Osteocyte (in vitro differentiated cells): ENCODE measurements around the gene PKDREJ. TPM values are rescaled to one million over a fixed set of nuclear protein-coding genes. Genes with fewer than 3 reads are reported as not detected.

Experiments
- DNase-seq: peaks from one replicate; pipeline ENCODE4 v3.0.0; 2021; ENCODE audit warnings: mixed read lengths; ENCODE audit not compliant: unreplicated experiment; ENCODE audit errors: extremely low spot score
- H3K27ac Mint-ChIP-seq: one replicate; pipeline ENCODE4 v1.8.0; 2021; ENCODE audit warnings: mild to moderate bottlenecking, mixed read lengths; ENCODE audit not compliant: unreplicated experiment
- H3K27me3 Mint-ChIP-seq: one replicate; pipeline ENCODE4 v1.8.0; 2021; ENCODE audit warnings: mixed read lengths; ENCODE audit not compliant: unreplicated experiment
- H3K36me3 Mint-ChIP-seq: one replicate; pipeline ENCODE4 v1.8.0; 2021; ENCODE audit warnings: mixed read lengths; ENCODE audit not compliant: unreplicated experiment
- H3K4me1 Mint-ChIP-seq: one replicate; pipeline ENCODE4 v1.8.0; 2021; ENCODE audit warnings: mixed read lengths; ENCODE audit not compliant: unreplicated experiment
- H3K4me3 Mint-ChIP-seq: one replicate; pipeline ENCODE4 v1.8.0; 2021; ENCODE audit warnings: mild to moderate bottlenecking, moderate library complexity, mixed read lengths; ENCODE audit not compliant: unreplicated experiment
- H3K9me3 Mint-ChIP-seq: one replicate; pipeline ENCODE4 v1.8.0; 2021; ENCODE audit warnings: mixed read lengths; ENCODE audit not compliant: unreplicated experiment
- total RNA-seq: library from RNA; stranded (reverse); gene quantifications from 2 replicates; pipeline ENCODE4 v1.2.1, GENCODE V29; 2021
- TF ChIP-seq, protein P1 (sequence below): fragments of 200-600 bp; sonication (generic); IDR thresholded peaks from 2 replicates; pipeline ENCODE4 v1.5.0; 2021; ENCODE audit warnings: antibody characterized with exemption, mild to moderate bottlenecking, moderate library complexity

The PKDREJ gene
- total RNA-seq, 1 donor from 2014 or later = not detected

DNA sequence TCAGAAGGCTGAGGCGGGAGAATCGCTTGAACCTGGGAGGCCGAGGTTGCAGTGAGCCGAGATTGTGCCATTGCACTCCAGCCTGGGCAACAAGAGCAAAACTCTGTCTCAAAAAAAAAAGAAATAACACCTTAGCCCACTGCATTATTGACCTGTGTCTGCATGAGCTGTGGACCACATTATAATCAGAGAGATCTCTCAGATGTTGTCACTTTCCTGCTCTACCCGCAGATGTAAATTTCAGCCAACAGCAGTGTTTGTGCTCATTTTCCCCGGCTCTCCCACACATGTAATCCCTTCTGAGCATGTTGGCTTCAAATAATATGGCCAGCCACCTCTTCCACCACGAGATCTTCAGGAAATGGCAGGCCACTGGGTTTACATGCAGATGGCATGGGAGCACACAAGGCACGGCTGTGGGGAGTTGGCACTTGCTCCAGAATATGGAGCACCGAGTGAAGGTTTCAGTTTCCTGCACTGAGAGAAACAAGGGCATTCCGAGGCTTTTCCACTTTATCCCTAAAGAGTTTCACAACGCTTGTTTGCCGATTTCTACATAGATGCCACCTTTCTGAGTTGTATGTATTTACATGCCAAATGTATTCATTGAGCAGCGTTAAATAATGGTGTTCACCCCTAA lies 32.8 kb downstream of the PKDREJ start:
- Mint-ChIP-seq H3K4me1 (peaks cover 16% of the 10 kb centered on the region), H3K27me3 (no peaks in the 10 kb centered on the region), H3K36me3 (peaks cover 10% of the 10 kb centered on the region), H3K4me3 (no peak overlapping the region), H3K27ac (no peak overlapping the region), H3K9me3 (no peaks in the 10 kb centered on the region)
- TF ChIP-seq, protein P1, sequence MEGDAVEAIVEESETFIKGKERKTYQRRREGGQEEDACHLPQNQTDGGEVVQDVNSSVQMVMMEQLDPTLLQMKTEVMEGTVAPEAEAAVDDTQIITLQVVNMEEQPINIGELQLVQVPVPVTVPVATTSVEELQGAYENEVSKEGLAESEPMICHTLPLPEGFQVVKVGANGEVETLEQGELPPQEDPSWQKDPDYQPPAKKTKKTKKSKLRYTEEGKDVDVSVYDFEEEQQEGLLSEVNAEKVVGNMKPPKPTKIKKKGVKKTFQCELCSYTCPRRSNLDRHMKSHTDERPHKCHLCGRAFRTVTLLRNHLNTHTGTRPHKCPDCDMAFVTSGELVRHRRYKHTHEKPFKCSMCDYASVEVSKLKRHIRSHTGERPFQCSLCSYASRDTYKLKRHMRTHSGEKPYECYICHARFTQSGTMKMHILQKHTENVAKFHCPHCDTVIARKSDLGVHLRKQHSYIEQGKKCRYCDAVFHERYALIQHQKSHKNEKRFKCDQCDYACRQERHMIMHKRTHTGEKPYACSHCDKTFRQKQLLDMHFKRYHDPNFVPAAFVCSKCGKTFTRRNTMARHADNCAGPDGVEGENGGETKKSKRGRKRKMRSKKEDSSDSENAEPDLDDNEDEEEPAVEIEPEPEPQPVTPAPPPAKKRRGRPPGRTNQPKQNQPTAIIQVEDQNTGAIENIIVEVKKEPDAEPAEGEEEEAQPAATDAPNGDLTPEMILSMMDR = no peak
- no peak for DNase-seq

- H3K9me3 Mint-ChIP-seq = no peaks in the 10 kb centered on the region
- no peak for DNase-seq
- H3K4me1 Mint-ChIP-seq = peaks cover 16% of the 10 kb centered on the region
- TF ChIP-seq, protein P1 = no peak
- H3K27ac Mint-ChIP-seq = no peak overlapping the region
- no peaks in the 10 kb centered on the region for H3K27me3 Mint-ChIP-seq
- H3K36me3 Mint-ChIP-seq = peaks cover 10% of the 10 kb centered on the region
- H3K4me3 Mint-ChIP-seq = no peak overlapping the region
Measured at GRCh38 chr22:46229701-46230100, 33.4 kb downstream of the PKDREJ start.

GRCh38 chr22:46226577-46226976 lies 36.6 kb downstream of the PKDREJ start:
- H3K27me3 Mint-ChIP-seq = no peaks in the 10 kb centered on the region
- no peak overlapping the region for H3K4me3 Mint-ChIP-seq
- no peak for DNase-seq
- TF ChIP-seq, protein P1 = no peak
- peaks cover 18% of the 10 kb centered on the region for H3K36me3 Mint-ChIP-seq
- H3K27ac Mint-ChIP-seq = no peak overlapping the region
- peaks cover 5% of the 10 kb centered on the region for H3K4me1 Mint-ChIP-seq
- H3K9me3 Mint-ChIP-seq = no peaks in the 10 kb centered on the region

DNA sequence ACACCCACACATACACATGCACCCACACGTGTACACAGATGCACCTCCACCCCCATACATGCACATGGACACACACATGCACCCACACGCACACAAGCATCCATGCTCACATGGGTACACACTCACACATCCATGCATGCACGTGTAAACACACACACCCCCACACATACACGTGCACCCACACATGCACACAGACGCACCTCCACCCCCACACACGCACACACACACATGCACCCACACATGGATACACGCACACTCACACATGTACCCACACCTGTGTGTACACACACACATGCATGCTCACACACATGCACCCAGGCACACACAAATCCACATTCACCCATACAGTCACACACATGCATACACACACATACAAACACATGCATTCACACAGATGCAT lies 37.5 kb downstream of the PKDREJ start:
- peaks cover 5% of the 10 kb centered on the region for H3K4me1 Mint-ChIP-seq
- H3K27me3 Mint-ChIP-seq = no peaks in the 10 kb centered on the region
- no peak for DNase-seq
- H3K36me3 Mint-ChIP-seq = peaks cover 24% of the 10 kb centered on the region
- H3K4me3 Mint-ChIP-seq = no peak overlapping the region
- H3K27ac Mint-ChIP-seq = no peak overlapping the region
- TF ChIP-seq, protein P1 = no peak
- no peaks in the 10 kb centered on the region for H3K9me3 Mint-ChIP-seq

GRCh38 chr22:46224898-46225290 lies 38.2 kb downstream of the PKDREJ start:
- H3K36me3 Mint-ChIP-seq = peaks cover 27% of the 10 kb centered on the region
- no peak overlapping the region for H3K4me3 Mint-ChIP-seq
- peaks cover 5% of the 10 kb centered on the region for H3K4me1 Mint-ChIP-seq
- TF ChIP-seq, protein P1 = no peak
- no peak overlapping the region for H3K27ac Mint-ChIP-seq
- H3K27me3 Mint-ChIP-seq = no peaks in the 10 kb centered on the region
- DNase-seq = no peak
- H3K9me3 Mint-ChIP-seq = no peaks in the 10 kb centered on the region
